ENCODE data around the gene HSD11B1.

The HSD11B1 gene

DNA sequence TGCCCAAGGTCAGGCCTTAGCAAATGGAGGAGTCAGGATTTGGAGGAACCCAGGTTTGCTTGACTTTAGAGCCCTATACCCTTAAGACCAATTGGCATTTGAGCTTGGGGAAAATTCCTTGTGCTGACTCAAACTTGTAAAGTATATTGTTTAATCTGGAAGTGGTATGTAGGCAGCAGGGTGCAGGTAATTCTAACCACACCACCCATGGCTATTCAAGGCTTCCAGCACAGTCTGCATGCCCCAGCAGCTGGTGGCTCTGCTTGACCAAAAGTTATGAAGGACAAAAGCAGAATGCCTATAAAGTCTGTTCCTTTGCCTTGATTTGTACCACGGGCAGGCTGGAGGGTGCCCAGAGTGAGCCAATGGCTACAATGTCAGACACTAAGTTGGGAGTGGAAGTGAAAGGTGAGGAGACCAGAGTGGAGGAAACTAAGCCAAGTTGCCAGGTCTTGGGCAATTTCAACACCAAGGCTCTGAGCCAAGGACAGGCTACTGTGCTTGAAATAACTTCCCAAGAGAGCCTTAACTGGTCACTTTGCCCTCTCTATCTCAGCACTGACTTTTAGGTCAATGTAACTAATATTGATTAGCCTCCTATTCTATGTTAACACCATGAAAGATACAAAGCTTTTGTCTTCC is 34.1 kb upstream of the HSD11B1 start:
- TF ChIP-seq, protein P1, sequence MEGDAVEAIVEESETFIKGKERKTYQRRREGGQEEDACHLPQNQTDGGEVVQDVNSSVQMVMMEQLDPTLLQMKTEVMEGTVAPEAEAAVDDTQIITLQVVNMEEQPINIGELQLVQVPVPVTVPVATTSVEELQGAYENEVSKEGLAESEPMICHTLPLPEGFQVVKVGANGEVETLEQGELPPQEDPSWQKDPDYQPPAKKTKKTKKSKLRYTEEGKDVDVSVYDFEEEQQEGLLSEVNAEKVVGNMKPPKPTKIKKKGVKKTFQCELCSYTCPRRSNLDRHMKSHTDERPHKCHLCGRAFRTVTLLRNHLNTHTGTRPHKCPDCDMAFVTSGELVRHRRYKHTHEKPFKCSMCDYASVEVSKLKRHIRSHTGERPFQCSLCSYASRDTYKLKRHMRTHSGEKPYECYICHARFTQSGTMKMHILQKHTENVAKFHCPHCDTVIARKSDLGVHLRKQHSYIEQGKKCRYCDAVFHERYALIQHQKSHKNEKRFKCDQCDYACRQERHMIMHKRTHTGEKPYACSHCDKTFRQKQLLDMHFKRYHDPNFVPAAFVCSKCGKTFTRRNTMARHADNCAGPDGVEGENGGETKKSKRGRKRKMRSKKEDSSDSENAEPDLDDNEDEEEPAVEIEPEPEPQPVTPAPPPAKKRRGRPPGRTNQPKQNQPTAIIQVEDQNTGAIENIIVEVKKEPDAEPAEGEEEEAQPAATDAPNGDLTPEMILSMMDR (IDR thresholded peaks at IDR 0.05; ENCODE audit: insufficient read depth, low read length, poor library complexity, severe bottlenecking) = no peak
- Histone ChIP-seq H4K20me1 (ENCODE audit: low read depth, low read length) (no peaks in the 10 kb centered on the region), H3K79me2 (ENCODE audit: insufficient read depth, low read length) (no peaks in the 10 kb centered on the region), H3K27me3 (ENCODE audit: low read length) (no peaks in the 10 kb centered on the region), H3K4me2 (ENCODE audit: low read depth, low read length, poor library complexity, severe bottlenecking) (no peak overlapping the region), H3K4me3 (ENCODE audit: insufficient read depth, low read length, poor library complexity, severe bottlenecking) (no peak overlapping the region), H3K36me3 (ENCODE audit: low read length) (no peaks in the 10 kb centered on the region), H3K9ac (ENCODE audit: low read length) (no peak overlapping the region), H3K9me2 (replicated peaks; ENCODE audit: insufficient read depth, low read length) (no peaks in the 10 kb centered on the region), H3K9me3 (ENCODE audit: insufficient read depth, low read length) (no peaks in the 10 kb centered on the region), H3K27ac (ENCODE audit: low read depth, low read length) (no peak overlapping the region), H2AFZ (ENCODE audit: low read depth, low read length, severe bottlenecking) (no peak overlapping the region), H3F3A (ENCODE audit: insufficient read depth) (no peaks in the 10 kb centered on the region)

DNA sequence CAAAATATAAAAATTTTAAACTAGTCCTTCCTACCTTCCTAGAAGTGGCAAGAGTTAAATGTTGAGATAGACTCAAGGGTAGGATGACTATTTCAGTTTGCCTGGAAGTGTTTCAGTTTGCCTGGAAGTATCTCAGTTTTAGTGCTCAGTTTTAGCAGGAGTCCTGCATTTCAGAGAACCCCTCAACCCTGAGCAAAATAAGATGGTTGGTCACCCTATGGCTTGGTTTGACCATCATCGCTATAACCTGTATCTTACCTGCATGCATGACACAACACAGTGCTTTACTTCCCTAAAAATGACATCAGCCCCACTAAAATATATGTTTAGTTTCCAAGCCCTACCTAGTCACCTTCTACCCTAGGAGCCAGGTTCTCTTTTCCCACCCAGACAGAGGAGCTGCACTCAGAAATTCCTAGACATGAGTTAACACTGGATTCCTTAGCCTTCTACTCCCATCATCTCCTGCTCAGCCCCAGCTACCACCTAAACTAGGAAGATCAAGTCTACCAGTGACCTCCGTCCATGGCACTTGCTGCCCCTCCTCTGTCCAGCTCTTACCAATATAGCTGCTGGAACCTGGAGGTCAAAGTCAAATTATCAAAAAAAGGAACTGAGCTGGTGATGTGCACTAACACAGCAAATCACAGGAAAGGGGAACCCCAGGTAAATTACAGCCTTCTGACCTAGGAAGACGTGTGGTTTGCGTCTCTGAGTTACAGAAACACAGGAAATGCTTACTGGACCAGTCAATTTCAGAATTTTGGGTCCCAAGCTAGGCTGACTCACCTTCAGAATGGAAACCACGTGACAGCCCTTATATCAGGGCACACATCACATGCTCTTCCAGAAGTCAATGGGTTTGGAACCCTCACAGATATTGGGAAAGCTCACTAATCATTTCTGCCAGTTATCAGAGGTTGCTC is 31.7 kb upstream of the HSD11B1 start:
- Histone ChIP-seq H3K27ac (ENCODE audit: low read depth, low read length) (no peak overlapping the region), H2AFZ (ENCODE audit: low read depth, low read length, severe bottlenecking) (no peak overlapping the region)

DNA sequence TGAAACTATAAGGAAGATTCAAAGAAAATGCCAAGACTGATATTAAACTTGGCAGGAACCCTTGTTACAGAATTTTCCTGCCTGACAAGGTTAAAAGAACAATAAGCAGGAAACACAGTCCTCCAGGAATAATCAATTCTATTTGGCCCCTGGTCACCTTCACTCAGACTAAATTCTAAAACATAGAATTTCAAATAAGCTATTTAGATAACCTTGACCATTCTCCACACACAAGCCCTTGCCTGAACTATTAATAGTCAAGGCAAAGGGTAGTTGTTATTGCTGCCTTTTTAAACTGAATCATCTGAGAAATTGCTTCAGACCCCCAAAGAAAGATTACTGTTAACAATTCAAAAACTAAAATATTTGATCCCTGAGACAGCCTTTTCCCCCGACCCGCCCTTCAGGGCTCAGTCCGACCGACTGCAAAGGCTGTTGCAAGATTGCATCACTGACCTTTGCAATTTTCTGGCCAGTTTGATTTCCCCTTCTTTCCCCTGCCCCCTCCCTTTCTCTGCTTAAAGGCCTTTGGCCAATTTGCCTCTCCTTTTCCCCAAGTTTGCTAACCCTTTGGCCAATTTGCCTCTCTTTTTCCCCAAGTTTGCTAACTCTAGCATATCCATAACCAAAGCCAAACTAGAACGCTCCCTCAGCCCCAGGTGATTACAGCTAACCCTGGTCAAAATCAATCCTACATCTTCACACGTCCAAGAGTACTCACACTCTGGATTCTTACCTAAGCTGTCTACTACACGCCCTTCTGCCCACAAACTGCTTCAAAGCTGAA is 30.8 kb upstream of the HSD11B1 start:
- Histone ChIP-seq H3K9me3 (ENCODE audit: insufficient read depth, low read length) (no peaks in the 10 kb centered on the region), H3K36me3 (ENCODE audit: low read length) (no peaks in the 10 kb centered on the region), H3K4me2 (ENCODE audit: low read depth, low read length, poor library complexity, severe bottlenecking) (no peak overlapping the region), H4K20me1 (ENCODE audit: low read depth, low read length) (no peaks in the 10 kb centered on the region), H3K9me2 (replicated peaks; ENCODE audit: insufficient read depth, low read length) (no peaks in the 10 kb centered on the region), H3K9ac (ENCODE audit: low read length) (no peak overlapping the region), H3K79me2 (ENCODE audit: insufficient read depth, low read length) (no peaks in the 10 kb centered on the region), H3F3A (ENCODE audit: insufficient read depth) (no peaks in the 10 kb centered on the region), H2AFZ (ENCODE audit: low read depth, low read length, severe bottlenecking) (no peak overlapping the region), H3K27me3 (ENCODE audit: low read length) (no peaks in the 10 kb centered on the region), H3K27ac (ENCODE audit: low read depth, low read length) (no peak overlapping the region), H3K4me3 (ENCODE audit: insufficient read depth, low read length, poor library complexity, severe bottlenecking) (no peak overlapping the region)
- TF ChIP-seq, protein P1 (IDR thresholded peaks at IDR 0.05; ENCODE audit: insufficient read depth, low read length, poor library complexity, severe bottlenecking) = no peak
- no peak for TF ChIP-seq EZH2phosphoT487 (conservative IDR thresholded peaks at IDR 0.05; ENCODE audit: low read length)

More for the DNA sequence above, 31.7 kb upstream of the HSD11B1 start:
- H3K9ac ChIP-seq (ENCODE audit: low read length) = no peak overlapping the region
- H3K36me3 ChIP-seq (ENCODE audit: low read length) = no peaks in the 10 kb centered on the region
- no peak overlapping the region for H3K4me2 ChIP-seq (ENCODE audit: low read depth, low read length, poor library complexity, severe bottlenecking)
- no peaks in the 10 kb centered on the region for H3K27me3 ChIP-seq (ENCODE audit: low read length)
- no peak for TF ChIP-seq EZH2phosphoT487 (conservative IDR thresholded peaks at IDR 0.05; ENCODE audit: low read length)
- TF ChIP-seq, protein P1 (IDR thresholded peaks at IDR 0.05; ENCODE audit: insufficient read depth, low read length, poor library complexity, severe bottlenecking) = no peak
- H3K9me3 ChIP-seq (ENCODE audit: insufficient read depth, low read length) = no peaks in the 10 kb centered on the region
- H3K9me2 ChIP-seq (replicated peaks; ENCODE audit: insufficient read depth, low read length) = no peaks in the 10 kb centered on the region
- no peaks in the 10 kb centered on the region for H3K79me2 ChIP-seq (ENCODE audit: insufficient read depth, low read length)
- no peaks in the 10 kb centered on the region for H3F3A ChIP-seq (ENCODE audit: insufficient read depth)
- H4K20me1 ChIP-seq (ENCODE audit: low read depth, low read length) = no peaks in the 10 kb centered on the region
- H3K4me3 ChIP-seq (ENCODE audit: insufficient read depth, low read length, poor library complexity, severe bottlenecking) = no peak overlapping the region

Measured in SU-DHL-6 (cell line).